Right lobe of liver (tissue), 4 donors: ENCODE measurements around the gene DOCK6.

ENCODE experiments used
- POLR2A ChIP-seq: fragments of 450-650 bp; IDR thresholded peaks from one replicate; pipeline ENCODE4 v1.6.1; 2017; ENCODE audit warnings: antibody characterized with exemption, mild to moderate bottlenecking
- TF ChIP-seq, protein P1 (sequence below), 4 donors: fragments of 200-600 bp in 3 of 4; fragments of 450-650 bp in 1 of 4; IDR thresholded peaks; one replicate each; pipeline versions ENCODE4 v1.5.1 to v1.8.0; 2016 to 2022; ENCODE audit warnings: antibody characterized with exemption in 4 of 4, mild to moderate bottlenecking in 2 of 4
- donor health status: DM: no; HTN: no; CAD: no.
- donor health status: DM: no; HTN: no; CAD: no.
- donor health status: DM: no; HTN: yes; CAD: no.

DNA sequence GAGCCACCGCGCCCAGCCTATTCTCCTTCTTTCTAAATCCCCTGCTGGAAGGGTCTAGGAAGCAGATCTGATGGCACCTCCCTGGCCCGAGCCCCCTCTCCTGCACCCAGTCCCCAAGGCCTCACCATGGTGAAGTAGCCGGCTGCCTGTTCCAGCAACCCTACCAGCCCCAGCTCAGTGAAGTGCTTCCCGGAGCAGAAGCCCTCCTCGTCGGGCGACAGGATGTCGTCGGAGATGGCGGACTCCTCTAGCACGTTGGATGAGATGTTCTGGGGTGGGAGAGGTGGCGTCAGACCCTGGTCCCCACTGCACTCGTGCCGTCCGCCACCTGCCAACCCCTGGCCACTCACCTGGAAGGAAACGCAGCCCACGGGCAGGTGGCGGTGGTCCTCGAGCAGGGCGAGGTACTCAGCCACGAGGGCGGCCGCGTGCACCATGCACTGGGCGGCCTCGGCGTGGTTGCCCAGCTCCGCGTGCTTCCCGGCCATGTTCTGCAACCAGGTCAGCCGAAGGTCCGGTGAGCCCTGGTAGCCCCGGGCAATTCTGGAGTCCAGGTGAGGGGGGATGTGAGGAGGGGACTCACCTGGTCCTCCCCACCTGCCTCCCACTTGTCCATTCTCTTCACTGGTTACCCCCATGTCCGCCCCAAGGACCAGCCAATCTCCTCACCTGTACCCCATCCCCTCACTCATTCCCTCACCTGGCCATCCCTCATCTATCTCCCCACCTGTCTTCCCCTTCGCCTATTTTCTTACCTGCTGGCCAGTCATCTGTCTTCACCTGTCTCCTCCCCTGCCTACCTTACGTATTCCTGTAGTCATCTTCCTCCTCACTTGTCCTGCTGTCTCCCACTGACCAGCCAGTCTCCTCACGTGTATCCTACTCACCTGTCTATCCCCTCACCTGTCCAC, 53.5 kb downstream of the DOCK6 start:
- no peak for TF ChIP-seq POLR2A
- TF ChIP-seq, protein P1, sequence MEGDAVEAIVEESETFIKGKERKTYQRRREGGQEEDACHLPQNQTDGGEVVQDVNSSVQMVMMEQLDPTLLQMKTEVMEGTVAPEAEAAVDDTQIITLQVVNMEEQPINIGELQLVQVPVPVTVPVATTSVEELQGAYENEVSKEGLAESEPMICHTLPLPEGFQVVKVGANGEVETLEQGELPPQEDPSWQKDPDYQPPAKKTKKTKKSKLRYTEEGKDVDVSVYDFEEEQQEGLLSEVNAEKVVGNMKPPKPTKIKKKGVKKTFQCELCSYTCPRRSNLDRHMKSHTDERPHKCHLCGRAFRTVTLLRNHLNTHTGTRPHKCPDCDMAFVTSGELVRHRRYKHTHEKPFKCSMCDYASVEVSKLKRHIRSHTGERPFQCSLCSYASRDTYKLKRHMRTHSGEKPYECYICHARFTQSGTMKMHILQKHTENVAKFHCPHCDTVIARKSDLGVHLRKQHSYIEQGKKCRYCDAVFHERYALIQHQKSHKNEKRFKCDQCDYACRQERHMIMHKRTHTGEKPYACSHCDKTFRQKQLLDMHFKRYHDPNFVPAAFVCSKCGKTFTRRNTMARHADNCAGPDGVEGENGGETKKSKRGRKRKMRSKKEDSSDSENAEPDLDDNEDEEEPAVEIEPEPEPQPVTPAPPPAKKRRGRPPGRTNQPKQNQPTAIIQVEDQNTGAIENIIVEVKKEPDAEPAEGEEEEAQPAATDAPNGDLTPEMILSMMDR (IDR thresholded peaks at IDR 0.05) = no peak
